KBM-7 (cell line): ENCODE data around the gene TMPRSS11F.
"Not testable (repeated sequence)": the region's sequence is repeated elsewhere in the genome, so short reads cannot be mapped to it uniquely, and the experiment has no call there.

ENCODE experiments used
- DNase-seq: peaks from one replicate; pipeline ENCODE4 v3.0.0-alpha.2; 2015
- in situ Hi-C: fragments of 300-500 bp; cut with MboI; formaldehyde crosslinking; loops from 2 replicates; pipeline ENCODE4 v1.14.3; 2020; ENCODE audit warnings: low sequenced_read_pairs, low pct_unique_long_range_greater_than_20kb, mixed read lengths

The TMPRSS11F gene

DNA sequence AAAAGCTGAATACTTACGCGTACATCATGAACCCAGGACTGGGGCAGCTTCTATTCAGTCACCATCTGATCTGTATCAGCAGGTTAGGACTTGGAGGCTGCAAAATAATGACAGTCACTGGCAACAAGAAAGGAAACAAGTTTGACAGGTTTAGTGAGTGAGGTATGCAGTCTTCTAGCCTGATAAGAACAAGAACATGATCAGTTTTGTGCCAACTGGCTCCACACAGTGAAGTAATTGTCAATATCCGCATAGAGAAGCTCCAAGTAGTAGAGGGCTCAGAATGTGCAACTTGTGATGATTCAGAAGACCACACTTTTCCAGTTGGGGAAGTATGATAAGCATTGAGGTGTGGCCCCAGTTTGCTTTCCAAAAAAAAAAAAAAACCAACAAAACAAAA lies at the start of gene TMPRSS11F:
TSS of gene TMPRSS11F (minus strand) at position 77 of the 400 bp plus-strand sequence. CDS start at position 28, 49 bp downstream.
- in situ Hi-C loops = no loop called here
- DNase-seq = no peak

GRCh38 chr4:68176904-68177303 lies 47.2 kb upstream of the TMPRSS11F start:
- in situ Hi-C loops = no loop called here
- no peak for DNase-seq

DNA sequence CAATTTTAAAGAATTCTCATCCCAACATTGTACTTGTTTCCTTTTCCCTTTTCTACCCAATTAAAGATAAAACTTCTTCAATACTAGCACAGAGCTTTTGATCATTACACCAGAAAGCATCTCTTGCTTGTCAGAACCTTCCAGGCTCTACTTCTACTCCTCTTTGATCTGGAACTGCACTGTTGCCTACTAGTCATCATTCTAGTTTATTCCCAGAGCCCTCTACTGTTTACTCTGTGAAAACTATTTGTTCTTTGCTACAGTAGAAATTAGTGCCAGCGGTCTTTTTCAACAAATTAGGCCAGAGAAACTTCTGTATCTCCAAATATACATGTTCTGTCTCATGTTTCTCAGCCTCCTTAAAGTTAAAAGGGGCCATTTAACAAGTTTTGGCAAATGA lies 46.8 kb upstream of the TMPRSS11F start:
- no peak for DNase-seq
- in situ Hi-C loops = no loop called here

- DNase-seq = peak; percentile 86
- in situ Hi-C loops = no loop called here
Measured at GRCh38 chr4:68175562-68176155, 46.0 kb upstream of the TMPRSS11F start.

DNA sequence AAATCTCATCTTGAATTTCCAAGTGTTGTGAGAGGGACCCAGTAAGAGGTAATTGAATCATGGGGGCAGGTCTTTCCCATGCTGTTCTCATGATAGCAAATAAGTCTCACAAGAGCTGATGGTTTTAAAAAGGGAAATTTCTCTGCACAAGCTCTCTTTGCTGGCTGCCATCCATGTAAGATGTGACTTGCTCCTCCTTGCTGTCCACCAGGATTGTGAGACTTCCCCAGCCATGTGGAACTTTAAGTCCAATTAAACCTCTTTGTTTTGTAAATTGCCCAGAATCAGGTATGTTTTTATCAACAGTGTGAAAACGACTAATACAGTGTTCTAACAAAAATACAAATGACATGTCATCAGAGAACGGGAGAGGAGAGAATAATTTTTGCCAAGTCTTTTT lies 44.7 kb upstream of the TMPRSS11F start:
- in situ Hi-C loops, DNase-seq: not testable (repeated sequence)

DNA sequence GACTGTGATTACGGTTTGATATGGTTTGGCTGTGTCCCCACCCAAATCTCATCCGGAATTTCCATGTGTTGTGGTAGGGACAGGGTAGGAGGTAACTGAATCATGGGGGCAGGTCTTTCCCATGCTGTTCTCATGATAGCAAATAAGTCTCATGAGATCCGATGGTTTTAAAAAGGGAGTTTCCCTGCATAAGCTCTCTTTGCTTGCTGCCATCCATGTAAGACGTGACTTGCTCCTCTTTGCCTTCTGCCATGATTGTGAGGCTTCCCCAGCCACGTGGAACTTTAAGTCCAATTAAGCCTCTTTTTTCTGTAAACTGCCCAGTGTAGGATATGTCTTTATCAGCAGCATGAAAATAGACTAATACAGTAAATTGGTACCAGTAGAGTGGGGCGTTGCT lies 42.5 kb upstream of the TMPRSS11F start:
- DNase-seq, in situ Hi-C loops: not testable (repeated sequence)

- DNase-seq = no peak
- in situ Hi-C loops = no loop called here
Measured at GRCh38 chr4:68167706-68168105, 38.0 kb upstream of the TMPRSS11F start.

DNA sequence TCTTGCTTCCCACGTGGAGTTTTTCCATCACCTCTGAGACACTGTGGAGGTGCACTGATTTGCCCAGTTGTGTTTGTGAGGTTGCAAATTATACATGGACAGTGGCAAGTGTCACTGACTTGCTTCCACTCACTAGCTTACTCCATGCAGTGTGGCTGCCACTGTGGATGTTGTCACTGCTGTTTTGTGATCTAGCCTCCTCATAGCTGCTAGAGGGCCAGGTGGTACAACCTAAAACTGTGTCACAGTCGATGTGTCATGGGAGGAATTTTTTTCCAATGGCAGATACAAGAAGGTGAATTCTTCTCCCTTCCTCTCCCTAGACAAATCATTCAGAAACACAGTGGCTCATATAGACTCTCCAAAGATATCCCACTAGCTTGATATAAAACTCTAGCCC lies 37.5 kb upstream of the TMPRSS11F start:
- DNase-seq = no peak
- in situ Hi-C loops = no loop called here

DNA sequence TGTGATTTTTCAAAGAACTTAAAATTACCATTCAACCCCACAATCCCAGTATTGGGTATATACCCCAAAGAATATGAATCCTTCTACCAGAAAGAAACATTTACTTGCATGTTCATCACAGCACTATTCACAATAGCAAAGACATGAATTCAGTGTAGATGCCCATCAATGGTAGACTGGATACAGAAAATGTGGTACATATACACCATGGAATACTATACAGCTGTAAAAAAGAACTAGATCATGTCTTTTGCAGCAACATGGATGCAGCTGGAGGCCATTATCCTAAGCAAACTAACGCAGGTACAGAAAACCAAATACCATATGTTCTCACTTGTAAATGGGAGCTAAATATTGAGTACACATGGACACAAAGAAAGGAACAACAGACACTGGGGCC lies 34.1 kb upstream of the TMPRSS11F start:
- in situ Hi-C loops = no loop called here
- DNase-seq = no peak

DNA sequence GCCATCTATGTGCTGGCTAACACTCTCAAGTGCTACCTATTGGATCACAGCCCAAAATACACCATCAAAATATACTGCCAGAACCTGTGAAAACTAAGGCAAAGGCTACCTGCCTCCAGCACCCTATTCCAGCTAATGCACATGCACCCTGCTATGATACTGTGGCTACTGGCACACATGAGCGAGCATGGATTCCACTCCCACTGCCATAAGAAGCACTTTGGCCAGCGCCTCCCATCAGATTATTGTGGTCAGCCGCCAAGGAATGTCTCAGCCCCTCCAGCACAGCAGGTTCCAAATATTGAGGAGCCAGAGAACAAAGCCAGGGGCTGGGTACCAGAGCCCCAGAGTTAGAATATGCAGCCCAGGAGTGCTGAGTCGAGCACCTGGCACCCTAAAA lies 32.5 kb upstream of the TMPRSS11F start:
- no peak for DNase-seq
- in situ Hi-C loops = no loop called here

DNA sequence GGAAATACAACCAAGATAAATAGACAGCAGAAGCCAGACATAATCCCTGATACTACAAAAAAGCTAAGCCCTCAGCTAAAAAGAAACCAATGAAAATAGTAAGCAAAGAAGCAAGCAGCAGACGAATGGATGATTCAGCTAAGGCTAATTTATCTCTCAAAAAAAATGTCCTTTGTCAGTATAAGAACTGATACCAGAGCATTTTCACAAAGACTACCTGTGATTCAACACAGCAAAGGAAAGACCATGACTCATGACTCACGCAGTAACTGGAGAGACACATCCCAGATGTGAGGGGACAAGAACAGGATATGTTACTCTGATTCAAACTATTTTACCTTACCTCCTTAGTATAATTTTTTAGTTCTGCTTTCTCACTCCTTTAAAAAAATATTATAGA lies 22.7 kb upstream of the TMPRSS11F start:
- in situ Hi-C loops = no loop called here
- no peak for DNase-seq

DNA sequence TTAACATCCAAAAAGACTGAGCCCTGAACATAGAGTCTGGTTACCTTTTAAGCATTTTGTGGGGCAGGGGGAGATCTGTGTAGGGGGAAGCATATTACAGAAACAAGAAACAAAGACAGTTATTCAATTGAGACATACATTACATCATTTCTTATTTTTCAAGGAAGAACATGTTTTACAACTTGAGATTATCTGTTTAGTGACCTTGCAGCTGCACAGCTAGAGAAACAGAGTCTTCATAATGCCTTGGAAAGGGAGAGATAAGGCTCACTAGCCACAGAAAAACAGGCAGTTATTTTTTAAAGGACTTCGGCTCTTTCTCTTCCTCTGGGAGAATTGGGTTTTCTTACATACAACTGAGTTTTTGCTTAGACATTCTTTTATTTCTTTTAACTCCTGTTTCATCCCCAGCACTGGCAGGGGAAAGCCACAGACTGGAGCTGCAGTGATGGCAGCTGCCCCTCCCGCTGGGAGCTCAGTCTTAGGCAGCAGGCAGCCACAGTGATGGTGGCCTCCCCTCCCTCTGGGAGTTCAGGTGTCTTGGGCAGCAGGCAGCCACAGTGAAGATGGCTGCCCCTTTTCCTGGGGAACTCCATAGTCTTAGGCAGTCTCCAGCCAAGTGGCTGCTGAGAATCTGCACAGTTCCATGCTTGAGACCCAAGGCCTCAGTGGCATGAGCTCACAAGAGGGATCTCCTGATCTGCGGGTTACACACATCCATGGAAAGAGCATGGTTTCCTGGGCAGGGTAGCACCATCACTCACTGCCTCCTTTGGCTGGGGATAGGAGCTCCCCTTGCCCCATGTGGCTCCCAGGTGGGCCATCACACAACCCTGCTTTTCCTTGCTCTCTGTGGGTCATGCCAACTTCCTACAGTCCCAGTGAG lies 19.4 kb upstream of the TMPRSS11F start:
- in situ Hi-C loops = no loop called here
- DNase-seq = no peak

DNA sequence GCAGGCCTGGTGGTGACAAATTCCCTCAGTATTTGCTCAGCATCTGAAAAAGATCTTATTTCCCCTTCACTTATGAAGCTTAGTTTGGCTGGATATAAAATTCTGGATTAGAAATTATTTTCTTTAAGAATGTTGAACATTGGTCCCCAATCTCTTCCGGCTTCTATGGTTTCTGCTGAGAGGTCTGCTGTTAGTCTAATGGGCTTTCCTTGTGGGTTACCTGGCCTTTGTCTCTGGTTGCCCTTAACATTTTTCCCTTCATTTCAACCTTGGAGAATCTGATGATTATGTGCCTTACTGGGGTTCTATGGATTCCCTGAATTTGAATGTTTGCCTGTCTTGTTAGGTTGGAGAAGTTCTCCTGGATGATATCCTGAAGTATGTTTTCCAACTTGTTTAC lies 17.4 kb upstream of the TMPRSS11F start:
- DNase-seq = no peak
- in situ Hi-C loops = no loop called here

GRCh38 chr4:68145261-68145660 lies 15.6 kb upstream of the TMPRSS11F start:
- DNase-seq = no peak
- in situ Hi-C loops = no loop called here

GRCh38 chr4:68141852-68142251 lies 12.2 kb upstream of the TMPRSS11F start:
- no peak for DNase-seq
- in situ Hi-C loops = no loop called here

- in situ Hi-C loops = no loop called here
- no peak for DNase-seq
Measured at GRCh38 chr4:68132342-68132741, 2.7 kb upstream of the TMPRSS11F start.

- in situ Hi-C loops = no loop called here
- DNase-seq = no peak
Measured at GRCh38 chr4:68124262-68124661, 5.4 kb downstream of the TMPRSS11F start.

DNA sequence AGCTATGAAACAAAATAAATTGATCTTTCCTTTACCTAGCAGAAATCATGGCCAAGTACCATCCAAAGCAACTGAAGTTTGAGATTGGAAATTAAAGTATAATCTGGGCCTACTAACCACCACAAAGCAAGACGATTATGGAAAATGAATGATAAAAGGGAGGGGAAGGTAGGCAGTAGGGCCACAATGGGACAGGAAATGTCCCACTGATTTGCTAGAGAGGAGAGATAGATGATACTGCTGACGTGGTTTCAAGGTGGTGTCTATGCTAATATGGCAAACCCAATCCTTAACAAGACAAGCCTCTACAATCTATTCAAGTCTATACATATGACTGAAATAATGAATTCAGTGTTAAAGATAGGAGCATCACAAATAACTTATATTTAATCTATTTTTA lies 6.1 kb downstream of the TMPRSS11F start:
- DNase-seq = no peak
- in situ Hi-C loops = no loop called here

DNA sequence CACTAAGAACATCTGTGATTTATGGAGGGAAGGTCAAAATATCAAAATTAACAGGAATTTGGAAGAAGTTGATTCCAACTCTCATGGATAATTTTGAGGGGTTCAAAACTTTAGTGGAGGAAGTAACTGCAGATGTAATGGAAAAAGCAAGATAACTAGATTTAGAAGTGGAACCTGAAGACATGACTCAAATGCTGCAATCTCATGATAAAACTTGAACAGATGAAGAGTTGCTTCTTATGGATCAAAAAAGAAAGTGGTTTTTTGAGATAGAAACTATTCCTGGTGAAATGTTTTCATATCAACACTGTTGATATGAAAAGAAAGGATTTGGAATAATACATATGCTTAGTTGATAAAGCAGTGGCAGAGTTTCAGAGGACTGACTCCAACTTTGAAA lies 9.7 kb downstream of the TMPRSS11F start:
- in situ Hi-C loops = no loop called here

DNA sequence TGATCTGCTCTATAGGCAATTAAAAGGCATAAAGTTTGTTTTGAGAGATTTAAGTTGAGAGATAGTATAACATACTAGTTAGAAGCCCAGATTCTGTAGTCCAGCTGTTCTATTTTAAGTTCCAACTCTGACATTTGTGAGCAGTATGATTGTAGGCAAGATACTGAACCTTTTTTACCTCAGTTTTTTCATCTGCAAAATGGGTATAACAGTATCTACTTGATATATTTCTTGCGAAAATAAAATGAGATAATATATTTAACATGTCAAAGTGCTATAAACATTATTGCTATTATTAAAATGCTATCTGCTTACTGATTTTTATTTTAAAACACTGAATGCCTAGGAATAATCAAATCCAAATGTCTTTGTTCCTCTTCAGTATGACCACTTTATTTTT lies 19.2 kb downstream of the TMPRSS11F start:
- in situ Hi-C loops = no loop called here
- no peak for DNase-seq

More for the DNA sequence above, 9.7 kb downstream of the TMPRSS11F start:
- DNase-seq = no peak

GRCh38 chr4:68109868-68110267 lies 19.8 kb downstream of the TMPRSS11F start:
- in situ Hi-C loops = no loop called here
- DNase-seq = no peak
